ENCODE results near the gene ARPC4. TPM values are rescaled to one million over a fixed set of nuclear protein-coding genes. Genes with fewer than 3 reads are reported as not detected.
A peak's percentile ranks its signal among the peaks of the same experiment; 100 is the strongest.

Gene ARPC4
- total and polyA plus RNA-seq, 2 of the 13 experiments (the other 11 are each of a cell fraction or from before 2014, with no cell fraction given): 30.1 to 83.6 TPM

- TF ChIP-seq ZNF788 (CRISPR knock-in tag; IDR thresholded peaks at IDR 0.05; ENCODE audit: borderline replicate concordance) (no peak), ZNF619 (CRISPR knock-in tag; IDR thresholded peaks at IDR 0.05) (no peak), ZNF639 (CRISPR knock-in tag; conservative IDR thresholded peaks at IDR 0.05) (peak; percentile 38; the same call in 1 of the 2 replicates), NFYB (CRISPR knock-in tag; IDR thresholded peaks at IDR 0.05) (no peak; the same call in 1 of the 2 replicates), FOXA3 (CRISPR knock-in tag; IDR thresholded peaks at IDR 0.05) (peak; percentile 29; the same call in 1 of the 2 replicates), MEF2D (CRISPR knock-in tag; IDR thresholded peaks at IDR 0.05) (peak; percentile 38; the same call in 1 of the 2 replicates), ZNF292 (CRISPR knock-in tag; IDR thresholded peaks at IDR 0.05; ENCODE audit: borderline replicate concordance, low read depth) (no peak), MATR3 (CRISPR knock-in tag; IDR thresholded peaks at IDR 0.05) (no peak), ELF3 (CRISPR knock-in tag; IDR thresholded peaks at IDR 0.05) (peak; percentile 81), ZNF883 (CRISPR knock-in tag; IDR thresholded peaks at IDR 0.05; ENCODE audit: not compliant biosample characterization) (no peak), MXD3 (CRISPR knock-in tag; IDR thresholded peaks at IDR 0.05) (peak; percentile 33; the same call in 1 of the 2 replicates), WIZ (CRISPR knock-in tag; IDR thresholded peaks at IDR 0.05) (no peak), CREB1 (IDR thresholded peaks at IDR 0.05) (no peak; the same call in 1 of the 2 replicates), CREB1 (CRISPR knock-in tag; IDR thresholded peaks at IDR 0.05) (peak; percentile 42), RFXAP (CRISPR knock-in tag; IDR thresholded peaks at IDR 0.05; ENCODE audit: borderline replicate concordance) (no peak), ZBTB39 (CRISPR knock-in tag; IDR thresholded peaks at IDR 0.05) (no peak), ZNF557 (CRISPR knock-in tag; IDR thresholded peaks at IDR 0.05) (no peak), TAF1 (CRISPR knock-in tag; IDR thresholded peaks at IDR 0.05) (peak; percentile 63; the same call in 1 of the 2 replicates), ZSCAN12 (CRISPR knock-in tag; IDR thresholded peaks at IDR 0.05) (no peak)
- TF ChIP-seq, protein P1, sequence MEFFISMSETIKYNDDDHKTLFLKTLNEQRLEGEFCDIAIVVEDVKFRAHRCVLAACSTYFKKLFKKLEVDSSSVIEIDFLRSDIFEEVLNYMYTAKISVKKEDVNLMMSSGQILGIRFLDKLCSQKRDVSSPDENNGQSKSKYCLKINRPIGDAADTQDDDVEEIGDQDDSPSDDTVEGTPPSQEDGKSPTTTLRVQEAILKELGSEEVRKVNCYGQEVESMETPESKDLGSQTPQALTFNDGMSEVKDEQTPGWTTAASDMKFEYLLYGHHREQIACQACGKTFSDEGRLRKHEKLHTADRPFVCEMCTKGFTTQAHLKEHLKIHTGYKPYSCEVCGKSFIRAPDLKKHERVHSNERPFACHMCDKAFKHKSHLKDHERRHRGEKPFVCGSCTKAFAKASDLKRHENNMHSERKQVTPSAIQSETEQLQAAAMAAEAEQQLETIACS (CRISPR knock-in tag; IDR thresholded peaks at IDR 0.05): no peak
- TF ChIP-seq, protein P2, sequence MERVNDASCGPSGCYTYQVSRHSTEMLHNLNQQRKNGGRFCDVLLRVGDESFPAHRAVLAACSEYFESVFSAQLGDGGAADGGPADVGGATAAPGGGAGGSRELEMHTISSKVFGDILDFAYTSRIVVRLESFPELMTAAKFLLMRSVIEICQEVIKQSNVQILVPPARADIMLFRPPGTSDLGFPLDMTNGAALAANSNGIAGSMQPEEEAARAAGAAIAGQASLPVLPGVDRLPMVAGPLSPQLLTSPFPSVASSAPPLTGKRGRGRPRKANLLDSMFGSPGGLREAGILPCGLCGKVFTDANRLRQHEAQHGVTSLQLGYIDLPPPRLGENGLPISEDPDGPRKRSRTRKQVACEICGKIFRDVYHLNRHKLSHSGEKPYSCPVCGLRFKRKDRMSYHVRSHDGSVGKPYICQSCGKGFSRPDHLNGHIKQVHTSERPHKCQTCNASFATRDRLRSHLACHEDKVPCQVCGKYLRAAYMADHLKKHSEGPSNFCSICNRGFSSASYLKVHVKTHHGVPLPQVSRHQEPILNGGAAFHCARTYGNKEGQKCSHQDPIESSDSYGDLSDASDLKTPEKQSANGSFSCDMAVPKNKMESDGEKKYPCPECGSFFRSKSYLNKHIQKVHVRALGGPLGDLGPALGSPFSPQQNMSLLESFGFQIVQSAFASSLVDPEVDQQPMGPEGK (CRISPR knock-in tag; IDR thresholded peaks at IDR 0.05): peak; percentile 92
- TF ChIP-seq, protein P3, sequence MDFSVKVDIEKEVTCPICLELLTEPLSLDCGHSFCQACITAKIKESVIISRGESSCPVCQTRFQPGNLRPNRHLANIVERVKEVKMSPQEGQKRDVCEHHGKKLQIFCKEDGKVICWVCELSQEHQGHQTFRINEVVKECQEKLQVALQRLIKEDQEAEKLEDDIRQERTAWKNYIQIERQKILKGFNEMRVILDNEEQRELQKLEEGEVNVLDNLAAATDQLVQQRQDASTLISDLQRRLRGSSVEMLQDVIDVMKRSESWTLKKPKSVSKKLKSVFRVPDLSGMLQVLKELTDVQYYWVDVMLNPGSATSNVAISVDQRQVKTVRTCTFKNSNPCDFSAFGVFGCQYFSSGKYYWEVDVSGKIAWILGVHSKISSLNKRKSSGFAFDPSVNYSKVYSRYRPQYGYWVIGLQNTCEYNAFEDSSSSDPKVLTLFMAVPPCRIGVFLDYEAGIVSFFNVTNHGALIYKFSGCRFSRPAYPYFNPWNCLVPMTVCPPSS (IDR thresholded peaks at IDR 0.05): no peak
Measured at GRCh38 chr3:9792405-9793160, at the start of gene ARPC4, which contains the start of gene TADA3 (continued).

Measured in HepG2 (cell line).